ENCODE data around the gene PLCD4. TPM values are rescaled to one million over a fixed set of nuclear protein-coding genes. Genes with fewer than 3 reads are reported as not detected.

The PLCD4 gene
- total RNA-seq, 2 donors from 2014 or later, result 0.24 to 0.35 TPM

GRCh38 chr2:218578272-218578877, 29.3 kb upstream of the PLCD4 start:
- Mint-ChIP-seq H3K27me3 (ENCODE audit: low read depth) (no peaks in the 10 kb centered on the region), H3K36me3 (ENCODE audit: insufficient read depth in 2 of 2) (peaks cover 2 to 19% of the 10 kb centered on the region in 2 donors), H3K4me3 (no peak overlapping the region), H3K27ac (peak overlapping the region; percentile 30), H3K4me1 (ENCODE audit: low read depth) (peaks cover 73% of the 10 kb centered on the region), H3K9me3 (no peaks in the 10 kb centered on the region)
- DNase-seq (no peak), ATAC-seq (replicated peaks in 1 of 2) (no peak)

GRCh38 chr2:218582076-218582475, 25.6 kb upstream of the PLCD4 start:
- no peaks in the 10 kb centered on the region for H3K27me3 Mint-ChIP-seq (ENCODE audit: low read depth)
- DNase-seq, result no peak
- peaks cover 2 to 26% of the 10 kb centered on the region in 2 donors for H3K36me3 Mint-ChIP-seq (ENCODE audit: insufficient read depth in 2 of 2)
- H3K9me3 Mint-ChIP-seq, result no peaks in the 10 kb centered on the region
- peaks cover 48% of the 10 kb centered on the region for H3K4me1 Mint-ChIP-seq (ENCODE audit: low read depth)
- peak; percentile 100 for ATAC-seq (replicated peaks in 1 of 2)
- no peak overlapping the region for H3K4me3 Mint-ChIP-seq
- H3K27ac Mint-ChIP-seq, result peak overlapping the region; percentile 39

DNA sequence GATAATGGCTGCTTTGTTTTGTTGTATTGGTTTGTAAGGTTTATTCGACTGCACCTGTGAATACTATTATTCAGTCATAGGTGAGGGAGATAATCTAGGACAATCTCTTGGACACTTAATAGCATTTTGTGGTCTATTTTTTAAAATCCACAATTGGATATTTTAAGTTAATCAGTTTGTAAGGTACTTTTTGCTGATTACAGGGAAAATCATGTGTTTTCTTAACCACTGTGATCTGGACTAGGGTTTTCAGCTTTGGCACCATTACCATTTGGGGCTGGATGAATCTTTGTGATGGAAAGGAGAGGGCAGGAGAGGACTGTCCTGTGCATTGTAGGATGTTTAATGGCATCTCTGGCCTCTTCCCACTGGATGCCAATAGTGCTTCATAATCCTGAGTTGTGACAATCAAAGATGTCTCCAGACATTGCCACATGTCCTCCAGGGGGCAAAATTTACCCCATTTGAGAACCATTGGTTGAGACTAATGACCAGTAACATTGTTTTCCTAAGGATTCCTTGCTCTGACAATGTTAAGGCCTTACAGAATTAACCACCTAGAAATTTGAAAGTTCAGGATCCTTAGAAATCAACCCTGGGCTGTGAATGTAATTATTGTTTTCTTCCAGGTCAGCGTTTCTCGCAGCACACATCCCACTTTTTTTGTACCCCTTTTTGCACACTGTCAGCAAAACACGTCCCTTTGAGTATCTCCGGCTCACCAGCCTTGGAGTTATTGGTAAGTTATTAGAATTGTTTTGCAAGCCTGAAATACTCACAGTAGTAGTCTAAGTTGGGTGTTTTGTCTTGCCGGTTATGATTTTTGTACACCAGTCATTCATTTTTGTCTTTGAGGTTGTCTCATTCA, 23.5 kb upstream of the PLCD4 start:
- Mint-ChIP-seq H3K27ac (no peak overlapping the region), H3K4me3 (no peak overlapping the region), H3K36me3 (ENCODE audit: insufficient read depth in 2 of 2) (peaks cover 2 to 34% of the 10 kb centered on the region in 2 donors)

GRCh38 chr2:218585541-218585940, 22.2 kb upstream of the PLCD4 start:
- Mint-ChIP-seq H3K9me3 (no peaks in the 10 kb centered on the region), H3K4me1 (ENCODE audit: low read depth) (peaks cover 25% of the 10 kb centered on the region), H3K27me3 (ENCODE audit: low read depth) (no peaks in the 10 kb centered on the region), H3K4me3 (no peak overlapping the region), H3K27ac (no peak overlapping the region), H3K36me3 (ENCODE audit: insufficient read depth in 2 of 2) (peaks cover 4 to 39% of the 10 kb centered on the region in 2 donors)
- DNase-seq, result no peak
- no peak for ATAC-seq (replicated peaks in 1 of 2)

More for the DNA sequence above, 23.5 kb upstream of the PLCD4 start:
- ATAC-seq (replicated peaks in 1 of 2) (no peak), DNase-seq (no peak)
- no peaks in the 10 kb centered on the region for H3K27me3 Mint-ChIP-seq (ENCODE audit: low read depth)
- H3K9me3 Mint-ChIP-seq, result no peaks in the 10 kb centered on the region
- H3K4me1 Mint-ChIP-seq (ENCODE audit: low read depth), result peaks cover 33% of the 10 kb centered on the region

GRCh38 chr2:218605432-218605831, 2.3 kb upstream of the PLCD4 start:
- Mint-ChIP-seq H3K4me3 (no peak overlapping the region), H3K27ac (no peak overlapping the region), H3K9me3 (no peaks in the 10 kb centered on the region), H3K27me3 (ENCODE audit: low read depth) (peaks cover 22% of the 10 kb centered on the region), H3K4me1 (ENCODE audit: low read depth) (no peaks in the 10 kb centered on the region), H3K36me3 (ENCODE audit: insufficient read depth in 2 of 2) (no peaks in the 10 kb centered on the region)
- DNase-seq (no peak), ATAC-seq (replicated peaks in 1 of 2) (no peak)

GRCh38 chr2:218615868-218616315, 8.2 kb downstream of the PLCD4 start:
- no peak overlapping the region for H3K27ac Mint-ChIP-seq
- ATAC-seq (replicated peaks in 1 of 2), result no peak
- no peaks in the 10 kb centered on the region for H3K27me3 Mint-ChIP-seq (ENCODE audit: low read depth)
- H3K9me3 Mint-ChIP-seq, result no peaks in the 10 kb centered on the region
- no peak overlapping the region for H3K4me3 Mint-ChIP-seq
- H3K36me3 Mint-ChIP-seq (ENCODE audit: insufficient read depth in 2 of 2), result no peaks in the 10 kb centered on the region
- H3K4me1 Mint-ChIP-seq (ENCODE audit: low read depth), result no peaks in the 10 kb centered on the region
- no peak for DNase-seq

DNA sequence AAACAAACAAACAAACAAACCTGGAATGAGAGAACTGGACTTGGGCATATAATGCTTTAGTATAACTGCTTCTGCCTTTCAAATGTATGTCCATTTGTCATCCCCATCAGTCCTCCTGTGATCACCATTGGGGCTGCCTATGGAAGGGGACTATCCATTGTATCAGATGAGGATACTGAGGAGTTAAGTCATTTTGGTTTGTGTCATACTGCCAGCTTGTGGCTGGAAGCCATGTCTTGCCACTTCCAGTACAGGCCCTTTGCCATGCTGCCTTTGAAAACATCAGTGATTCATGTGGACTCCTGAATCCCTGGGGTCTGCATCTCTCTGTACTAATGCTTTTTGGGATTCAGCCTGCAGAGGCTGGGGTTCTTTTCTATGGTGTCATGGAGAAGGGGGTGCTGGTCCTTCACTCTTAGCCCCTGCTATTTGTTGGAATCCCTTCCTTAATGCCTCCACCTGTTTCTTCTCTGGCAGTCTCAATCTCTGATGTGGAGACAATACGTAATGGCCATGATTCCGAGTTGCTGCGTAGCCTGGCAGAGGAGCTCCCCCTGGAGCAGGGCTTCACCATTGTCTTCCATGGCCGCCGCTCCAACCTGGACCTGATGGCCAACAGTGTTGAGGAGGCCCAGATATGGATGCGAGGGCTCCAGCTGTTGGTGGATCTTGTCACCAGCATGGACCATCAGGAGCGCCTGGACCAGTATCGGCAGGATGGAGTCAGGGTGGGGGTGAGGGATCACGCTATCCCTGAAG, 10.6 kb downstream of the PLCD4 start:
- Mint-ChIP-seq H3K9me3 (no peaks in the 10 kb centered on the region), H3K4me3 (no peak overlapping the region), H3K27me3 (ENCODE audit: low read depth) (no peaks in the 10 kb centered on the region), H3K27ac (no peak overlapping the region), H3K4me1 (ENCODE audit: low read depth) (no peaks in the 10 kb centered on the region), H3K36me3 (ENCODE audit: insufficient read depth in 2 of 2) (no peaks in the 10 kb centered on the region)
- DNase-seq, result peak in 1 of 2 donors; percentile 2
- no peak for ATAC-seq (replicated peaks in 1 of 2)

DNA sequence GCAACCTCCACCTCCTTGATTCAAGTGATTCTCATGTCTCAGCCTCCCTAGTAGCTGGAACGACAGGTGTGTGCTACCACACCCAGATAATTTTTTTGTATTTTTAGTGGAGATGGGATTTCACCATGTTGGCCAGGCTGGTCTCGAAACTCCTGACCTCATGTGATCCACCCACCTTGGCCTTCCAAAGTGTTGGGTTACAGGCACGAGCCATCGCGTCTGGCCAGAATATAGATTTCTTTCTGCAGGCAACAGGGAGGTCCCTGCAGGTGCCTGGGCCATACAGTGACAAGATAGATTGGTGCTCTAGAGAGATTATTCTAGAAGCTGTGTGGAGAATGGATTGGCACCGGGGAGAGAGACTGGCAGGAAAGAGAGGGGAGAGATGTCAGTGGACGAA, 13.3 kb downstream of the PLCD4 start:
- DNase-seq (no peak), ATAC-seq (replicated peaks in 1 of 2) (no peak)
- H3K36me3 Mint-ChIP-seq (ENCODE audit: insufficient read depth in 2 of 2), result no peaks in the 10 kb centered on the region
- no peak overlapping the region for H3K27ac Mint-ChIP-seq
- H3K4me3 Mint-ChIP-seq, result no peak overlapping the region
- no peaks in the 10 kb centered on the region for H3K4me1 Mint-ChIP-seq (ENCODE audit: low read depth)
- H3K9me3 Mint-ChIP-seq, result no peaks in the 10 kb centered on the region
- no peaks in the 10 kb centered on the region for H3K27me3 Mint-ChIP-seq (ENCODE audit: low read depth)

DNA sequence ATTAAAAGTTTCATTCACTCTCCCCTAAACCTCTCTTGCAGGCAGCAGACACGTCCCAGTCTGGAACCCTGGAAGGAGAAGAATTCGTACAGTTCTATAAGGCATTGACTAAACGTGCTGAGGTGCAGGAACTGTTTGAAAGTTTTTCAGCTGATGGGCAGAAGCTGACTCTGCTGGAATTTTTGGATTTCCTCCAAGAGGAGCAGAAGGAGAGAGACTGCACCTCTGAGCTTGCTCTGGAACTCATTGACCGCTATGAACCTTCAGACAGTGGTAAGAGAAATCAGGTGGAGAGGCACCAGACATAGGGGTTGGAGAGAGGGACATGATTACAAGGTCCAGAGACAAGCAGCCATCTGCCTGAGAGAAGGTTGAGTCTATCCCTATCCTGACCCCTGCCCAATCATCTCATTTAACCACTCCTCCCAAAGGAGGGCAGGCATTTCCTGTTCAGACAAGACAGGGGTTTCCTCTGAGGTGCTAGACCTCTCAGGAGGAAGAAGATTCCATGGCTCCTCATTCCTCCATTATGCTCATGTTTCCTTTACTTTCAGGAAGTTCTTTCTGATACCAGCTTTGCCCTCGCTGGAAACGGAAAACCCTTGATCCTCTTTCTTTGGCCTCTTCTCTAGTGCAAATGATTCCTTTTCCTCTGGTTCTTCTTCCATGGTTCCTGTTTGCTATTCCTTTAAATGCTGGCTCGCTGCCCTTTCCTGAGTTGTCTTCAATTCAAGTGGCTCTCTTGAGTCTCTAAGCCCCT, 15.1 kb downstream of the PLCD4 start:
- DNase-seq, result no peak
- Mint-ChIP-seq H3K36me3 (ENCODE audit: insufficient read depth in 2 of 2) (no peaks in the 10 kb centered on the region), H3K4me1 (ENCODE audit: low read depth) (peaks cover under 1% of the 10 kb centered on the region), H3K27ac (no peak overlapping the region), H3K9me3 (no peaks in the 10 kb centered on the region), H3K4me3 (no peak overlapping the region), H3K27me3 (ENCODE audit: low read depth) (no peaks in the 10 kb centered on the region)
- ATAC-seq (replicated peaks in 1 of 2), result no peak

GRCh38 chr2:218623366-218623705, 15.6 kb downstream of the PLCD4 start:
- Mint-ChIP-seq H3K9me3 (no peaks in the 10 kb centered on the region), H3K4me3 (no peak overlapping the region), H3K27ac (no peak overlapping the region), H3K27me3 (ENCODE audit: low read depth) (no peaks in the 10 kb centered on the region), H3K36me3 (ENCODE audit: insufficient read depth in 2 of 2) (no peaks in the 10 kb centered on the region), H3K4me1 (ENCODE audit: low read depth) (peaks cover 5% of the 10 kb centered on the region)
- ATAC-seq (replicated peaks in 1 of 2), result no peak
- DNase-seq, result no peak

- H3K36me3 Mint-ChIP-seq (ENCODE audit: insufficient read depth in 2 of 2), result no peaks in the 10 kb centered on the region
- DNase-seq (no peak), ATAC-seq (replicated peaks in 1 of 2) (no peak)
- no peak overlapping the region for H3K27ac Mint-ChIP-seq
- peaks cover 5% of the 10 kb centered on the region for H3K4me1 Mint-ChIP-seq (ENCODE audit: low read depth)
- no peak overlapping the region for H3K4me3 Mint-ChIP-seq
- no peaks in the 10 kb centered on the region for H3K9me3 Mint-ChIP-seq
- no peaks in the 10 kb centered on the region for H3K27me3 Mint-ChIP-seq (ENCODE audit: low read depth)
Measured at GRCh38 chr2:218626369-218626768, 18.7 kb downstream of the PLCD4 start.

DNA sequence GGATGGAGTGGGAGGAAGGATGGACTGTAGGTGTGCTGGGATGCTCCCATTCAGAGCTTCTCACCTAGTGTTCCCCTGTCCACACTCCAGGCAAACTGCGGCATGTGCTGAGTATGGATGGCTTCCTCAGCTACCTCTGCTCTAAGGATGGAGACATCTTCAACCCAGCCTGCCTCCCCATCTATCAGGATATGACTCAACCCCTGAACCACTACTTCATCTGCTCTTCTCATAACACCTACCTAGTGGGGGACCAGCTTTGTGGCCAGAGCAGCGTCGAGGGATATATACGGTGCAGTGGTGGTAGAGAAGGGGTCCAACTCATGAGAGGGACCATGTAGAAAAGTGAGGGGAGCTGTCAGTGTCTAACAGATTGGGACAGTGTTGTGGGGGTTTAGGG, 20.2 kb downstream of the PLCD4 start:
- Mint-ChIP-seq H3K9me3 (no peaks in the 10 kb centered on the region), H3K27me3 (ENCODE audit: low read depth) (no peaks in the 10 kb centered on the region), H3K27ac (no peak overlapping the region), H3K4me1 (ENCODE audit: low read depth) (peaks cover 5% of the 10 kb centered on the region), H3K36me3 (ENCODE audit: insufficient read depth in 2 of 2) (no peaks in the 10 kb centered on the region), H3K4me3 (no peak overlapping the region)
- DNase-seq, result no peak
- ATAC-seq (replicated peaks in 1 of 2), result peak; percentile 43 to 53

Data from activated T-cell treated with anti-CD3 and anti-CD28 coated beads, Interleukin-2, amount 50 U/mL, for 72 hours (primary cell).